ENCODE data around the gene TMEM120A.

TMEM120A gene

GRCh38 chr7:75987026-75987804, 7.2 kb downstream of the TMEM120A start:
- no peaks in the 10 kb centered on the region for H3K9me3 Mint-ChIP-seq
- no peak for ATAC-seq
- no peaks in the 10 kb centered on the region for H3K27me3 Mint-ChIP-seq
- H3K4me3 Mint-ChIP-seq = no peak overlapping the region
- H3K36me3 Mint-ChIP-seq = peaks cover 48% of the 10 kb centered on the region
- no peak overlapping the region for H3K27ac Mint-ChIP-seq
- peaks cover 20% of the 10 kb centered on the region for H3K4me1 Mint-ChIP-seq

- Mint-ChIP-seq H3K4me1 (peaks cover 20% of the 10 kb centered on the region), H3K27me3 (no peaks in the 10 kb centered on the region), H3K9me3 (no peaks in the 10 kb centered on the region), H3K36me3 (peaks cover 54% of the 10 kb centered on the region), H3K27ac (no peak overlapping the region), H3K4me3 (no peak overlapping the region)
- ATAC-seq = no peak
Measured at GRCh38 chr7:75986147-75986781, 8.1 kb downstream of the TMEM120A start.

- H3K4me1 Mint-ChIP-seq = peaks cover 15% of the 10 kb centered on the region
- H3K36me3 Mint-ChIP-seq = peaks cover 54% of the 10 kb centered on the region
- no peak overlapping the region for H3K27ac Mint-ChIP-seq
- no peaks in the 10 kb centered on the region for H3K9me3 Mint-ChIP-seq
- ATAC-seq = no peak
- no peak overlapping the region for H3K4me3 Mint-ChIP-seq
- H3K27me3 Mint-ChIP-seq = no peaks in the 10 kb centered on the region
Measured at GRCh38 chr7:75985518-75986146, 8.8 kb downstream of the TMEM120A start.

DNA sequence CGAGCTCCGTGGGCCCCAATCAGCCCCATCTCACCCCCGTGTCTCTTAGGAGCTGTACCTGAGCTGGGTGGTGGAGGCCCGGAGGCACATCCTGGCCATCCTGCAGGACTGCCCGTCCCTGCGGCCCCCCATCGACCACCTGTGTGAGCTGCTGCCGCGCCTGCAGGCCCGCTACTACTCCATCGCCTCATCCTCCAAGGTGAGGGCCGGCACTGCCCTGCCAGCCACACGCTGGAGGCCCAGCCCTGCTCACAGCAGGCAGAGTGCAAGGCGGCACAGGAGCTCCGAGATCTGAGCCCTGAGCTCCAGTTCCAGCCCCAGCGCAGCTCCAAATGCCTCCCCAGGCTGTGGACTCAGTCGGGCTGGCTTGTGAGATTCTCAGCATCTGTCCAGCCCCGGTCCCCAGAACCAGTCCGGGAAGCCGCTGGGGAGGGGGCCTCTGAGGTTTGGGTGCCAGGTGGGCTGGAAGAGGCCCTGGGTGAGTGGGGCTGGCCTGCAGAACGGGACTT, 9.3 kb downstream of the TMEM120A start:
- peaks cover 9% of the 10 kb centered on the region for H3K4me1 Mint-ChIP-seq
- H3K9me3 Mint-ChIP-seq = no peaks in the 10 kb centered on the region
- no peaks in the 10 kb centered on the region for H3K27me3 Mint-ChIP-seq
- ATAC-seq = no peak
- peaks cover 59% of the 10 kb centered on the region for H3K36me3 Mint-ChIP-seq
- H3K27ac Mint-ChIP-seq = no peak overlapping the region
- no peak overlapping the region for H3K4me3 Mint-ChIP-seq

GRCh38 chr7:75984130-75985008, 10.0 kb downstream of the TMEM120A start:
- Mint-ChIP-seq H3K4me1 (peaks cover 2% of the 10 kb centered on the region), H3K27ac (no peak overlapping the region)
- ATAC-seq = no peak

DNA sequence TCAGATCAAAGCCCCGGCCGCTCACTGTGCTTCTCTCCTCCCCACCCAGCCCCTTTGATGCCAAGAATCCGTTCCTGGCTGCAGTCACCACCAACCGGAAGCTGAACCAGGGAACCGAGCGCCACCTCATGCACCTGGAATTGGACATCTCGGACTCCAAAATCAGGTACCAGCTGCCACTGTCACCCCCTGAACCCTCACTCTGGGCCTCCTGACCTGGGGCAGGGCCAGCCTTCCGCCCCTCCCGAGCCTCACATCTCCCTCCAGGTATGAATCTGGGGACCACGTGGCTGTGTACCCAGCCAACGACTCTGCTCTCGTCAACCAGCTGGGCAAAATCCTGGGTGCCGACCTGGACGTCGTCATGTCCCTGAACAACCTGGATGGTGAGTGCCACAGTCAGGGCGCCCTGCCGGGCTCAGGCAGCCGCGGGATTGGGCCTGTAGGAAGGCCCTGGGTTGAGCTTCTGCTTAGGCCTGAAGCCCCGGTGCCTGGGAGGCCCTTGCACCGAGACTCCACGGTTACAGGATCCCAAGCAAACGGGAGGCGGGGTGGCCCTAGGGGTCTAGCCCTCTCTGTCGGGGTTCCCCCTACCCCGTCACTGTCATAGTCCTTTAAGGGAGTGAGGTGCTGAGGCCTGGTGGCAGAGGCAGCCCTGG, 10.8 kb downstream of the TMEM120A start:
- Mint-ChIP-seq H3K27ac (no peak overlapping the region), H3K9me3 (no peaks in the 10 kb centered on the region), H3K36me3 (peaks cover 62% of the 10 kb centered on the region), H3K4me3 (no peak overlapping the region), H3K27me3 (no peaks in the 10 kb centered on the region), H3K4me1 (no peaks in the 10 kb centered on the region)
- no peak for ATAC-seq

More at GRCh38 chr7:75984130-75985008, 10.0 kb downstream of the TMEM120A start:
- Mint-ChIP-seq H3K27me3 (no peaks in the 10 kb centered on the region), H3K9me3 (no peaks in the 10 kb centered on the region), H3K36me3 (peaks cover 62% of the 10 kb centered on the region), H3K4me3 (no peak overlapping the region)

- Mint-ChIP-seq H3K27me3 (no peaks in the 10 kb centered on the region), H3K4me3 (no peak overlapping the region), H3K27ac (no peak overlapping the region), H3K9me3 (no peaks in the 10 kb centered on the region), H3K4me1 (no peaks in the 10 kb centered on the region), H3K36me3 (peaks cover 55% of the 10 kb centered on the region)
- no peak for ATAC-seq
Measured at GRCh38 chr7:75982306-75983064, 11.9 kb downstream of the TMEM120A start.

DNA sequence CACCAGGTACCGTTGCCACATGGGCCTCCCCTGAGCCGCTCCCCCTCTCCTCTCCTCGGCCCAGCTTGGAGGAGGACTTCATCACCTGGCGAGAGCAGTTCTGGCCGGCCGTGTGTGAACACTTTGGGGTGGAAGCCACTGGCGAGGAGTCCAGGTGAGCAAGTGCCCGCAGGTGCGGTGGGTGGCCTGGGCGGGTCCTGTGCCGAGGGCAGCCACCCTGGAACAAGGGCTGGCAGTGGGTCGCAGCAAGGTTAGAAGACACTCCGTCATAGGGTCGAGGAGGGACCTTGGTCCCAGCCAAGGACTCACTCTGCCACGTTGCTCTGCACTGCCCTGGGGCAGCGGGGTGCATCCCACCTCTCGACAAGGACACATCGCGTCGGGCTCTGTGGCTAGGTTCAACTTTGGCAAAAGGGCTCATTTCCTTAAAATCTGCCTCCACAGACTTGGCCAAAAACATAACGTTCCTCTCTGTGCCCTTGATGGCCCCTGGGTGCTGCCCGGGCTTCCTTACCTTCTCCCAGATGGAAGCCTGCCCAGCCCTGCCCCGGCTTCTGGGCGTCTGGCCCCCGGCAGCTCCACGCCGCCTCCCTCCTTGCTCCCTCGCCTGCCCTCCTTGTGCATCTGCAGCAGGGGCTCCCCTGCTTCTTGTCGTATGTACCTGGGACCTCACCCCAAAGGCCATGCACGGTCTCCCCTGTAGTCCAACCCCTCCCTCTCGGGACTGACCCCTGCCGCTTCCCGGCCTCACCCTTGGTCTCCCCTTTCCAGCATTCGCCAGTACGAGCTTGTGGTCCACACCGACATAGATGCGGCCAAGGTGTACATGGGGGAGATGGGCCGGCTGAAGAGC, 12.7 kb downstream of the TMEM120A start:
- H3K27me3 Mint-ChIP-seq = no peaks in the 10 kb centered on the region
- no peak overlapping the region for H3K27ac Mint-ChIP-seq
- no peak overlapping the region for H3K4me3 Mint-ChIP-seq
- H3K4me1 Mint-ChIP-seq = no peaks in the 10 kb centered on the region
- ATAC-seq = no peak
- H3K9me3 Mint-ChIP-seq = no peaks in the 10 kb centered on the region
- peaks cover 46% of the 10 kb centered on the region for H3K36me3 Mint-ChIP-seq

GRCh38 chr7:75981203-75981452, 13.3 kb downstream of the TMEM120A start:
- Mint-ChIP-seq H3K27ac (no peak overlapping the region), H3K4me3 (no peak overlapping the region), H3K27me3 (no peaks in the 10 kb centered on the region), H3K9me3 (no peaks in the 10 kb centered on the region), H3K36me3 (peaks cover 44% of the 10 kb centered on the region), H3K4me1 (no peaks in the 10 kb centered on the region)
- ATAC-seq = no peak

- ATAC-seq = no peak
- no peak overlapping the region for H3K27ac Mint-ChIP-seq
- no peaks in the 10 kb centered on the region for H3K4me1 Mint-ChIP-seq
- H3K36me3 Mint-ChIP-seq = peaks cover 41% of the 10 kb centered on the region
- H3K4me3 Mint-ChIP-seq = no peak overlapping the region
- H3K27me3 Mint-ChIP-seq = no peaks in the 10 kb centered on the region
- no peaks in the 10 kb centered on the region for H3K9me3 Mint-ChIP-seq
Measured at GRCh38 chr7:75980430-75981202, 13.8 kb downstream of the TMEM120A start.

DNA sequence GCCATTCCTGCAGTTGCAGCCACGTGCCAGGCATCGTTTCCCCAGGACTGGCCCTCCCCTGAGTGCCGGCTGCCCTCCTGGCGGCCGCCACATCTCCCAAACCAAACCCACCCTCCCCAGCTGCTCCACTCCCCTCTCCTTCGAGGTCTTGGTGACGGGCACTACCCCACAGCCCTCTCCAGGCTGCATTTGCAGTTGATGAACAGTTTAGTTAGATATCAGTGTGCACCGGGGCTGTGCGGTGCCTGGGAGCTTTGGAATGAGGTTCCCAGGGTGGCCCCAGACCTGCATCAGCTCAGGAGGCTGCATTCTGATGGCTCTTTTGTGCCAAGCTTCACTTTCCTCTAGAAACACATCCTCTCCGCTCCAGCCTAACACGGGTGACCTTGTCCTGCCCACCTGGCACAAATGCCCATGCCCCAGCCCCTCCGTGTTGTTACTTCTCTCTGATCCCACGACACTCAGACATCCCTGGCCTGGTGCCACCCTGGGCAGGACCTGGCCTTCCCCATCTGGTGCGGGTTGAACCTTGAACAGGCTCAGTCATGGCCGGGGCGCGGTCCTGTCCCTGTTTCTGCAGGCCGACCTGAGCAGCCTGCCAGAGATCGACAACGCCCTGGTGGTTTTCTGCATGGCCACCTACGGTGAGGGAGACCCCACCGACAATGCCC, 14.5 kb downstream of the TMEM120A start:
- H3K9me3 Mint-ChIP-seq = no peaks in the 10 kb centered on the region
- H3K27ac Mint-ChIP-seq = no peak overlapping the region
- ATAC-seq = no peak
- no peak overlapping the region for H3K4me3 Mint-ChIP-seq
- no peaks in the 10 kb centered on the region for H3K27me3 Mint-ChIP-seq
- H3K4me1 Mint-ChIP-seq = no peaks in the 10 kb centered on the region
- peaks cover 35% of the 10 kb centered on the region for H3K36me3 Mint-ChIP-seq

GRCh38 chr7:75977743-75978142, 16.7 kb downstream of the TMEM120A start:
- Mint-ChIP-seq H3K27ac (no peak overlapping the region), H3K4me3 (no peak overlapping the region), H3K4me1 (no peaks in the 10 kb centered on the region), H3K9me3 (no peaks in the 10 kb centered on the region), H3K27me3 (no peaks in the 10 kb centered on the region), H3K36me3 (peaks cover 39% of the 10 kb centered on the region)
- no peak for ATAC-seq

All from stimulated activated memory B cell treated with anti-CD40 and anti-IgM and Interleukin-4, amounts not matched to agents 10 μg/mL and 1 μg/mL and 100 μg/mL, for 72 hours (primary cell).